Measurements from ENCODE around the gene ANO4.

GRCh38 chr12:101086490-101087135 lies 292.0 kb downstream of the ANO4 start:
- TF ChIP-seq CTCF (IDR thresholded peaks at IDR 0.05) (no peak), POLR2A (IDR thresholded peaks at IDR 0.05) (no peak)
